Measurements from ENCODE around the gene ZNF584. TPM values are rescaled to one million over a fixed set of nuclear protein-coding genes. Genes with fewer than 3 reads are reported as not detected.

ZNF584 gene
- total and polyA plus RNA-seq, 7 donors: 3.0 to 21.4 (median 8.2) TPM

- DNase-seq: peak; percentile 98
- no peak for TF ChIP-seq CTCF (IDR thresholded peaks at IDR 0.05)
- TF ChIP-seq POLR2A (IDR thresholded peaks at IDR 0.05): peak; percentile 54 to 82
- peak; percentile 78 to 92 (median 88) for TF ChIP-seq POLR2AphosphoS5 (IDR thresholded peaks at IDR 0.05)
- no peak for TF ChIP-seq EP300 (IDR thresholded peaks at IDR 0.05)
- H3K36me3 ChIP-seq: peaks cover 0 to 35% (median 9%) of the 10 kb centered on the region in 4 donors
- intact Hi-C loops (cut with DNase I): loop anchor here (1.0 to 2.0 kb wide), 2 partner anchors 15 to 22 kb away; partner anchors contain the start of gene ZNF584
- peaks cover 0 to 53% (median 32%) of the 10 kb centered on the region in 4 donors for H3K4me1 ChIP-seq
- 0% methylated on average over 64 of the region's 64 CpGs for WGBS, 2 donors
- peak within 1 kb of the TSS; percentile 66 to 87 (median 82) for H3K4me3 ChIP-seq
- no peaks in the 10 kb centered on the region for H3K27me3 ChIP-seq
- H3K27ac ChIP-seq: peak within 1 kb of the TSS; percentile 93 to 98 (median 98)
- no peaks in the 10 kb centered on the region for H3K9me3 ChIP-seq
These were observed 21.7 kb upstream of the ZNF584 start, which contains the start of gene RPS5 for GRCh38 chr19:58386576-58387337. Gene RPS5 (plus strand): TSS chr19:58387269. CDS start chr19:58388138, 869 bp downstream.

GRCh38 chr19:58387338-58388174 lies 20.9 kb upstream of the ZNF584 start:
- TF ChIP-seq POLR2A (IDR thresholded peaks at IDR 0.05) (no peak), EP300 (IDR thresholded peaks at IDR 0.05) (no peak), POLR2AphosphoS5 (IDR thresholded peaks at IDR 0.05) (no peak), CTCF (IDR thresholded peaks at IDR 0.05) (no peak)
- intact Hi-C loops (cut with DNase I): loop anchor here (1.0 to 2.0 kb wide), 2 partner anchors 14 to 21 kb away; partner anchors contain the start of gene ZNF584
- H3K36me3 ChIP-seq: peaks cover 0 to 43% (median 10%) of the 10 kb centered on the region in 4 donors
- H3K4me1 ChIP-seq: peaks cover 0 to 47% (median 29%) of the 10 kb centered on the region in 4 donors
- DNase-seq: no peak
- no peaks in the 10 kb centered on the region for H3K9me3 ChIP-seq
- no peaks in the 10 kb centered on the region for H3K27me3 ChIP-seq
- 8 to 10% methylated on average over 39 of the region's 39 CpGs for WGBS, 2 donors
- peak overlapping the region; percentile 93 to 98 (median 98) for H3K27ac ChIP-seq
- peak overlapping the region; percentile 66 to 87 (median 82) for H3K4me3 ChIP-seq

GRCh38 chr19:58388175-58388526 lies 20.3 kb upstream of the ZNF584 start:
- Histone ChIP-seq H3K4me1 (peaks cover 0 to 47% (median 29%) of the 10 kb centered on the region in 4 donors), H3K9me3 (no peaks in the 10 kb centered on the region), H3K27ac (no peak overlapping the region), H3K36me3 (peaks cover 0 to 49% (median 15%) of the 10 kb centered on the region in 4 donors), H3K27me3 (no peaks in the 10 kb centered on the region), H3K4me3 (peak overlapping the region in 3 of 4 donors; percentile 79 to 87 (median 84))
- 81 to 83% methylated on average over 3 of the region's 3 CpGs for WGBS, 2 donors
- intact Hi-C loops (cut with DNase I): no loop called here
- TF ChIP-seq POLR2A (IDR thresholded peaks at IDR 0.05) (no peak), POLR2AphosphoS5 (IDR thresholded peaks at IDR 0.05) (no peak), CTCF (IDR thresholded peaks at IDR 0.05) (no peak)
- no peak for DNase-seq

- Histone ChIP-seq H3K9me3 (no peaks in the 10 kb centered on the region), H3K4me1 (peaks cover 0 to 27% (median 18%) of the 10 kb centered on the region in 4 donors), H3K27me3 (peaks cover 9 to 30% (median 26%) of the 10 kb centered on the region in 3 donors), H3K4me3 (no peak overlapping the region), H3K27ac (no peak overlapping the region), H3K36me3 (peaks cover 0 to 69% (median 36%) of the 10 kb centered on the region in 4 donors)
- TF ChIP-seq EP300 (IDR thresholded peaks at IDR 0.05): no peak
- no peak for TF ChIP-seq CTCF (IDR thresholded peaks at IDR 0.05)
- no peak for TF ChIP-seq POLR2AphosphoS5 (IDR thresholded peaks at IDR 0.05)
- no peak for TF ChIP-seq POLR2A (IDR thresholded peaks at IDR 0.05)
- intact Hi-C loops (cut with DNase I): no loop called here
- 92 to 94% methylated on average over 26 of the region's 26 CpGs for WGBS, 2 donors
- no peak for DNase-seq
These were observed 15.3 kb upstream of the ZNF584 start for GRCh38 chr19:58392945-58393724.

Measured in sigmoid colon (tissue), 7 donors.